SU-DHL-6 (cell line): ENCODE data around the gene SNRNP27.

Source experiments
- CTCF ChIP-seq: fragments of 200-600 bp; sonication (generic); IDR thresholded peaks from one replicate; pipeline ENCODE4 v1.5.1; 2017; ENCODE audit warnings: antibody characterized with exemption, mild to moderate bottlenecking, low read length, moderate library complexity; ENCODE audit not compliant: insufficient read depth, poor library complexity, severe bottlenecking
- EZH2phosphoT487 ChIP-seq: fragments of 200-600 bp; sonication (generic), shearing (Covaris generic); conservative IDR thresholded peaks from 2 replicates; pipeline ENCODE4 v1.6.1; 2018; ENCODE audit warnings: mild to moderate bottlenecking, antibody characterized with exemption, low read length, moderate library complexity, mixed read lengths

DNA sequence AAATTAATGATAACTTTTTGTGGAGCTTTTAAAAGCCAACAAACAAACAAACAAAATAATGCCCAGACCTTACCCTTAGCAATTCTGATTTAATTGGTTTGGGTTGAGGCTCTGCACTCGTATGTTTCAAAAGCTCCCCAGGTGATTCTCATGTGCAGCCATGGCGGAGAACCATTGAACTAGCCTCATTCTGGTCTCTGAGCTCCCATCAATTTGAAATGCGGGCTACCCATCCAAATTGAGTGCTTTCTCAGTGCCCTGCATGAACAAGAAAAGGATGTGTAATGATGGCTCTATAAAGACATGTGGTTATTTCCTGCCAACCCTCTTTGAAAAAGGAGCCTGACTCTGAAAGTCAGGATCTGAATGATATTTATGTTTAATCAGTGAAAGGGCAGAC lies 29.4 kb downstream of the SNRNP27 start:
- TF ChIP-seq CTCF (no peak), EZH2phosphoT487 (no peak)
